Left lung (tissue), 10 donors: Measurements from ENCODE around the gene RYR3. TPM values are rescaled to one million over a fixed set of nuclear protein-coding genes. Genes with fewer than 3 reads are reported as not detected.

ENCODE experiments used
- ATAC-seq: fragments of 200-7000 bp; cut with Tn5 transposase; one replicate; pipeline ENCODE4 v1.9.1; 2020; ENCODE audit warnings: moderate library complexity
- DNase-seq, 4 donors: peaks; one replicate each; pipeline ENCODE4 v3.0.0-alpha.2; 2013 to 2020
- H3K27ac ChIP-seq, 2 donors: fragments of 200-600 bp; sonication (generic) in 1 of 2; one replicate each; pipeline versions ENCODE4 v1.5.0 to v1.8.0; 2020 to 2021
- H3K27me3 ChIP-seq, 2 donors: fragments of 200-600 bp; sonication (generic) in 1 of 2; one replicate each; pipeline versions ENCODE4 v1.5.0 to v1.8.0; 2020 to 2021
- H3K36me3 ChIP-seq, 2 donors: fragments of 200-600 bp; sonication (generic) in 1 of 2; one replicate each; pipeline versions ENCODE4 v1.5.0 to v1.8.0; 2020 to 2021
- H3K4me1 ChIP-seq, 2 donors: fragments of 200-600 bp; one replicate each; pipeline ENCODE4 v1.8.0; 2021
- H3K4me3 ChIP-seq, 2 donors: fragments of 200-600 bp; sonication (generic) in 1 of 2; one replicate each; pipeline versions ENCODE4 v1.5.0 to v1.8.0; 2020 to 2021; ENCODE audit warnings: mild to moderate bottlenecking in 1 of 2
- H3K9me3 ChIP-seq, 2 donors: fragments of 200-600 bp; sonication (generic) in 1 of 2; one replicate each; pipeline versions ENCODE4 v1.5.0 to v1.8.0; 2020 to 2021
- intact Hi-C, 2 donors: fragments of 100-400 bp; cut with DNase I; formaldehyde crosslinking; loops; one replicate each; pipeline versions ENCODE4 v1.11.2 to v1.14.2; 2022
- polyA plus RNA-seq, 6 donors: library from polyadenylated mRNA; unstranded; fragments of 120-200 nt; gene quantifications; one replicate each; pipeline ENCODE4 v1.2.1, GENCODE V29; 2013; ENCODE audit not compliant: insufficient read length in 6 of 6
- total RNA-seq, 2 donors: library from RNA; stranded (reverse); fragmentation: NEBNext Ultra II Directional; extraction: Animal tissue kit (Norgen Biotek cat#: 25700); gene quantifications; one replicate each; pipeline ENCODE4 v1.2.1, GENCODE V29; 2021
- TF ChIP-seq, protein P1 (sequence below), 2 donors: fragments of 200-600 bp; sonication (generic) in 1 of 2; IDR thresholded peaks; one replicate each; pipeline versions ENCODE4 v1.5.0 to v1.8.0; 2021; ENCODE audit warnings: antibody characterized with exemption in 2 of 2
- donor health status: DM: no; HTN: yes; CAD: no.
- donor health status: DM: no; HTN: no; CAD: no.

Gene RYR3
- total and polyA plus RNA-seq, 8 donors, result 0.24 to 12.6 (median 8.6) TPM

DNA sequence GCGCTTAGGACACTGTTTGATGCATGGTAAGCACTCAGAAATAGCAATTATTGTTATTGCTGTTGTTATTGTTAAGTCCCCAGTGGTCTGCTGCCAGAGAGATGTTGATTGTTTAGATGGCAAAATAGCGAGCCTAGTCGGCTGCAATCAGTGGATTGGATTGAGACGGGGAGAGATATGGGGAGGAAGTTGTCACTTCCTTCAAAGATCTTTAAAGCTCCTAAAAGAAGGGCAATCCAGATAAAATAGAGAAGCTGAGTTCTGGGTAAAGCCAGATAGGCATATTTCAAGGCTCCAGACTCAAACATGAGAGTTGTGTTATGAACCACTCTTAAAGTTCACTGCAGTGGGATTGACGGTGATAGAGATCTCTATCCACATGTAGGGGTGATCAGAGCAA, 64.5 kb downstream of the RYR3 start:
- Histone ChIP-seq H3K27me3 (no peaks in the 10 kb centered on the region), H3K27ac (no peak overlapping the region), H3K36me3 (no peaks in the 10 kb centered on the region), H3K9me3 (no peaks in the 10 kb centered on the region), H3K4me3 (no peak overlapping the region), H3K4me1 (no peaks in the 10 kb centered on the region)
- TF ChIP-seq, protein P1, sequence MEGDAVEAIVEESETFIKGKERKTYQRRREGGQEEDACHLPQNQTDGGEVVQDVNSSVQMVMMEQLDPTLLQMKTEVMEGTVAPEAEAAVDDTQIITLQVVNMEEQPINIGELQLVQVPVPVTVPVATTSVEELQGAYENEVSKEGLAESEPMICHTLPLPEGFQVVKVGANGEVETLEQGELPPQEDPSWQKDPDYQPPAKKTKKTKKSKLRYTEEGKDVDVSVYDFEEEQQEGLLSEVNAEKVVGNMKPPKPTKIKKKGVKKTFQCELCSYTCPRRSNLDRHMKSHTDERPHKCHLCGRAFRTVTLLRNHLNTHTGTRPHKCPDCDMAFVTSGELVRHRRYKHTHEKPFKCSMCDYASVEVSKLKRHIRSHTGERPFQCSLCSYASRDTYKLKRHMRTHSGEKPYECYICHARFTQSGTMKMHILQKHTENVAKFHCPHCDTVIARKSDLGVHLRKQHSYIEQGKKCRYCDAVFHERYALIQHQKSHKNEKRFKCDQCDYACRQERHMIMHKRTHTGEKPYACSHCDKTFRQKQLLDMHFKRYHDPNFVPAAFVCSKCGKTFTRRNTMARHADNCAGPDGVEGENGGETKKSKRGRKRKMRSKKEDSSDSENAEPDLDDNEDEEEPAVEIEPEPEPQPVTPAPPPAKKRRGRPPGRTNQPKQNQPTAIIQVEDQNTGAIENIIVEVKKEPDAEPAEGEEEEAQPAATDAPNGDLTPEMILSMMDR (IDR thresholded peaks at IDR 0.05), result no peak
- DNase-seq, result no peak
- intact Hi-C loops, result no loop called here
- ATAC-seq, result no peak

DNA sequence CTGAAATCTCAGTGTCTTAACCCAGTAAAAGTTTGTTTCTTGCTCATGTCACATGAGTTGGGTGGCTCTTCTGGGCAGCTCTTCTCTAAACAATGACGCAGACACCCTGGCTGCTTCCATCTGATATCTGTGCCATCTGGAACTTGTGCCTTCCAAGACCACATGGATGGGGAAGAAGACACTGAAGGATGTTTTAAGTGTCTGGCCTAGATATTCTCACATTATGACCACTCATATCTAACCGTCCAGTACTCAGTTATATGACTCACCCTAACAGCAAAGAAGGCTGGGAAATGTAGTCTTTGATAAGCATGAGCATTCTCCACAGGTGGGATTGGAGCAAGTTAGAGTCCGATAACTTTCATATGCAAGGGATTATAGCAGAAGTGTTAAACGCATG, 66.4 kb downstream of the RYR3 start:
- intact Hi-C loops, result no loop called here
- H3K4me1 ChIP-seq, result no peaks in the 10 kb centered on the region
- TF ChIP-seq, protein P1 (IDR thresholded peaks at IDR 0.05), result no peak
- no peak overlapping the region for H3K4me3 ChIP-seq
- DNase-seq (no peak), ATAC-seq (no peak)
- H3K27ac ChIP-seq, result no peak overlapping the region
- no peaks in the 10 kb centered on the region for H3K9me3 ChIP-seq
- H3K27me3 ChIP-seq, result no peaks in the 10 kb centered on the region
- no peaks in the 10 kb centered on the region for H3K36me3 ChIP-seq

DNA sequence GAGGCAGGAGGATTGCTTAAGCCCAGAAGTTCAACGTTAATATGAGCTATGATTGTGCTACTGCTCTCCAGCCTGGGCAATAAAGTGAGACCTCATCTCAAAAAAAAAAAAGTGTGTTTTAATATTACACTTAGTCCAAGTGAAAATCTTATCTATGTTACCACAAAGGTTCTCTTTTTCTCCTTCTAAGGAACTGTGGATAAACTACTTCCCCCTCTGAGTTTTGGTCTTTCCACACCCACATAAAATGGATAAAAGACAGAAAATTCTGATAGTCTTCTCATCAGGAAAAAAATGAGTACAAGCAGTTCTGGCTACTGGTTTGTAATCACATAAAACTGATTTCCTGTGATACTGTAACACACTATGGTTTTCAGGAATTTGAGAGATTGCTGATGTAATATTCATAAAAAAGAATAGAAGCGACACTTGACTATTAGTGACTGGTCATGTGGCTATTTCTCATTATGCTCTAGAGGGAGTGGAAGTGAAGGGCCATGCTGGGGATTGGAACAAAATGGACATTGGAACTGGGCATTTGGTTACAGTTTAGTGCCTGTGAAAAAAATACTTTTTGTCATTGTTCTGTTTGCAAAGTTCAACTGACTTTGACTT, 68.2 kb downstream of the RYR3 start:
- H3K27me3 ChIP-seq, result no peaks in the 10 kb centered on the region
- intact Hi-C loops, result no loop called here
- ATAC-seq, result no peak
- no peaks in the 10 kb centered on the region for H3K4me1 ChIP-seq
- H3K27ac ChIP-seq, result no peak overlapping the region
- H3K9me3 ChIP-seq, result no peaks in the 10 kb centered on the region
- no peak for DNase-seq
- H3K4me3 ChIP-seq, result no peak overlapping the region
- TF ChIP-seq, protein P1 (IDR thresholded peaks at IDR 0.05), result no peak
- H3K36me3 ChIP-seq, result no peaks in the 10 kb centered on the region

DNA sequence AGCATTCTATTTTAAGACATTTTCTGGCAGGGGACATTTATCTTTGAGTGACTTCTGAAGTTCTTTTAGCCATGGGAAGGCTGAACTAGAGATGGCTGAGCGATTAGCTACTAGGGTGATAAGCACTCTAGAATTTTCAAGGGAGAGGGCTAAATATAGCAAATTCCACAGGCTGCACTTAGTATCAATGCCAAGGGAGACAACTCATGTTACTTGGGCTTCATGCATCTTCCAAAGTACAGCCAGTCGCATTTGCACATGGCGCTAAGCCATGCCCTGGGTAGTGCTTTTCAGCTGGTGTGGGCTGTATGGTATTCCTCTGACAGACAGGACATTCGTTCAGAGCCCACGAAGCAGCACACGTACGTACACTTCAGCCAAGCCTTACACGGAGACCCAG, 69.6 kb downstream of the RYR3 start:
- intact Hi-C loops, result no loop called here
- ATAC-seq (no peak), DNase-seq (no peak)
- no peaks in the 10 kb centered on the region for H3K9me3 ChIP-seq
- no peak overlapping the region for H3K4me3 ChIP-seq
- no peaks in the 10 kb centered on the region for H3K4me1 ChIP-seq
- TF ChIP-seq, protein P1 (IDR thresholded peaks at IDR 0.05), result no peak
- H3K27ac ChIP-seq, result no peak overlapping the region
- no peaks in the 10 kb centered on the region for H3K36me3 ChIP-seq
- H3K27me3 ChIP-seq, result no peaks in the 10 kb centered on the region

DNA sequence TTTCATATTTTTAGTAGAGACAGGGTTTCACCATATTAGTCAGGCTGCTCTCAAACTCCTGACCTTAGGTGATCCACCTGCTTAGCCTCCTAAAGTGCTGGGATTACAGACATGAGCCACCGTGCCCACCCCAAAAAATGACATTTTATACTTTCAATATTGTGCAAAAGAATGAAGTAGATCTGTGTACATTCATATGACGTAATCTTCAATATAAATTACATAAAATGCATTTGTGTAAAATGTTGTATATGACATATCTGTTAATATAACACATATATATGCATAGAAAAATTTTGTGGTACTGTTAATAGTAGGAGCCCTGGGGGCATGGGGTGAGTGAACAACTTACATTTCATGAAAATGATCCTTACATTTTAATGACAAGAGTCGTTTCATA, 71.7 kb downstream of the RYR3 start:
- no peak for DNase-seq
- H3K36me3 ChIP-seq, result no peaks in the 10 kb centered on the region
- no peaks in the 10 kb centered on the region for H3K27me3 ChIP-seq
- no peak overlapping the region for H3K27ac ChIP-seq
- no peaks in the 10 kb centered on the region for H3K4me1 ChIP-seq
- no peaks in the 10 kb centered on the region for H3K9me3 ChIP-seq
- no peak for ATAC-seq
- intact Hi-C loops, result no loop called here
- no peak overlapping the region for H3K4me3 ChIP-seq
- TF ChIP-seq, protein P1 (IDR thresholded peaks at IDR 0.05), result no peak
